Effector CD4-positive, alpha-beta T cell (primary cell): Measurements from ENCODE around the gene ZNF74.
A peak's percentile ranks its signal among the peaks of the same experiment; 100 is the strongest.
"Not testable (repeated sequence)": the region's sequence is repeated elsewhere in the genome, so short reads cannot be mapped to it uniquely, and the experiment has no call there.

Experiments used
- DNase-seq: peaks from one replicate; pipeline ENCODE4 v3.0.0-alpha.2; 2020
- total RNA-seq: gene quantifications from one replicate; lab custom pipeline; 2026; lab: John Stamatoyannopoulos, UW

Gene ZNF74
- total RNA-seq: 16.1 reads per million, percentile 42 among the genes with 10 or more reads in this experiment

- peak; percentile 77 for DNase-seq
Measured at GRCh38 chr22:20393705-20394476, at the start of gene ZNF74. Gene ZNF74 (plus strand): TSS chr22:20394151. CDS start chr22:20394629, 478 bp downstream.

GRCh38 chr22:20346553-20346952 is 47.4 kb upstream of the ZNF74 start:
- DNase-seq: not testable (repeated sequence)

GRCh38 chr22:20352536-20352935 is 41.4 kb upstream of the ZNF74 start:
- not testable (repeated sequence) for DNase-seq

GRCh38 chr22:20354238-20354975 is 39.5 kb upstream of the ZNF74 start:
- no peak for DNase-seq

GRCh38 chr22:20355939-20356636 is 37.9 kb upstream of the ZNF74 start:
- DNase-seq: not testable (repeated sequence)

- not testable (repeated sequence) for DNase-seq
Measured at GRCh38 chr22:20356906-20357305, 37.0 kb upstream of the ZNF74 start.

- not testable (repeated sequence) for DNase-seq
Measured at GRCh38 chr22:20357967-20358366, 36.0 kb upstream of the ZNF74 start.

- DNase-seq: not testable (repeated sequence)
Measured at GRCh38 chr22:20358503-20359239, 35.3 kb upstream of the ZNF74 start.

- DNase-seq: not testable (repeated sequence)
Measured at GRCh38 chr22:20360261-20360660, 33.7 kb upstream of the ZNF74 start.

GRCh38 chr22:20360866-20361751 is 32.8 kb upstream of the ZNF74 start:
- DNase-seq: not testable (repeated sequence)

GRCh38 chr22:20361752-20362229 is 32.2 kb upstream of the ZNF74 start:
- not testable (repeated sequence) for DNase-seq

- DNase-seq: not testable (repeated sequence)
Measured at GRCh38 chr22:20362403-20362802, 31.5 kb upstream of the ZNF74 start.

- not testable (repeated sequence) for DNase-seq
Measured at GRCh38 chr22:20364335-20365260, 29.4 kb upstream of the ZNF74 start.

- DNase-seq: not testable (repeated sequence)
Measured at GRCh38 chr22:20366841-20367240, 27.1 kb upstream of the ZNF74 start.

- not testable (repeated sequence) for DNase-seq
Measured at GRCh38 chr22:20368875-20369274, 25.1 kb upstream of the ZNF74 start.

- not testable (repeated sequence) for DNase-seq
Measured at GRCh38 chr22:20371687-20372086, 22.3 kb upstream of the ZNF74 start.

- not testable (repeated sequence) for DNase-seq
Measured at GRCh38 chr22:20372406-20372854, 21.5 kb upstream of the ZNF74 start.

- not testable (repeated sequence) for DNase-seq
Measured at GRCh38 chr22:20373195-20373706, 20.7 kb upstream of the ZNF74 start.

GRCh38 chr22:20374130-20374529 is 19.8 kb upstream of the ZNF74 start:
- DNase-seq: not testable (repeated sequence)
